PC-9 (cell line): ENCODE measurements around the gene SNPH.

ENCODE experiments used
- CTCF ChIP-seq: fragments of 200-600 bp; sonication (generic); conservative IDR thresholded peaks from 2 replicates; pipeline ENCODE4 v1.6.1; 2017; ENCODE audit warnings: mixed run types, antibody characterized with exemption, mild to moderate bottlenecking, moderate library complexity
- EZH2 ChIP-seq: fragments of 200-600 bp; sonication (generic); IDR thresholded peaks from 2 replicates; pipeline ENCODE4 v1.8.0; 2017; ENCODE audit warnings: antibody characterized with exemption, low read depth

DNA sequence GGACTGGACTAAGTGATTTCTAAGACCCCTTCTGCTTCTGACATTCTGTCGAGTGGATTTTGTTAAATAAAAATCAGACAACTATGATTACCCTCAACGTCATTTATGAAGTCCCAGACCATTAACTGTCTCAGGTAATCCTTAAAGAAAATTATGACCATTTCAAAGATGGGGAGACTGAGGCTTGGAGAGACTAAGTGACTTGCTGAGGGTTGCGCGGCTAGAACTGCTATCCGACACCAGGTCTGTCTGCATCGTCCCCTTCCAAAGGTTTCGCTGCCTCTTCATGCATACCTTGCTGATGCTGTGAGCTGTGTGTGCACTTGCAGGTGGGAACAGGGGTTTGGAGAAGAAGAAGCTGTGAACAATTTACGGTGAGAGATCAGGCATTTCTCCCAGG is 3.1 kb downstream of the SNPH start:
- TF ChIP-seq CTCF (no peak), EZH2 (no peak)
